ENCODE measurements around the gene PRDM4. TPM values are rescaled to one million over a fixed set of nuclear protein-coding genes. Genes with fewer than 3 reads are reported as not detected.
A peak's percentile ranks its signal among the peaks of the same experiment; 100 is the strongest.
"Not testable (repeated sequence)": the region's sequence is repeated elsewhere in the genome, so short reads cannot be mapped to it uniquely, and the experiment has no call there.

The PRDM4 gene
- polyA plus RNA-seq, 3 donors = 6.5 to 16.4 (median 7.0) TPM

GRCh38 chr12:107695772-107696171 is 65.2 kb downstream of the PRDM4 start:
- H3K4me3 ChIP-seq (replicated peaks in 1 of 3; ENCODE audit: low read depth in 2 of 3, low read length in 3 of 3); H3K9me3 Mint-ChIP-seq; H3K9ac ChIP-seq (ENCODE audit: insufficient read depth, low read length, poor library complexity, severe bottlenecking); DNase-seq; H3K27me3 ChIP-seq (ENCODE audit: control insufficient read depth in 2 of 2, insufficient read depth in 2 of 2, low read length in 2 of 2); H3K4me1 Mint-ChIP-seq; H3K27ac Mint-ChIP-seq; H3K79me2 ChIP-seq (ENCODE audit: insufficient read depth, low read length); H3K27ac ChIP-seq (ENCODE audit: low read depth in 1 of 2, low read length in 2 of 2); intact Hi-C loops (cut with micrococcal nuclease); H3K4me1 ChIP-seq (ENCODE audit: control insufficient read depth in 1 of 2, insufficient read depth in 2 of 2, low read length in 2 of 2); H2AFZ ChIP-seq (ENCODE audit: insufficient read depth, low read depth, low read length, poor library complexity, severe bottlenecking); H3K27me3 Mint-ChIP-seq (ENCODE audit: low read depth in 3 of 3); H3K4me3 Mint-ChIP-seq; H4K20me1 ChIP-seq (ENCODE audit: insufficient read depth, low read length); H3K9me3 ChIP-seq (replicated peaks in 1 of 2; ENCODE audit: control insufficient read depth in 1 of 2, insufficient read depth in 1 of 2, low read length in 2 of 2); H3K4me2 ChIP-seq (replicated peaks; ENCODE audit: extremely low read depth, low read length, poor library complexity, severe bottlenecking): not testable (repeated sequence)
- no CpG with 5 or more reads among the region's 2 CpGs for whole genome bisulfite sequencing (ENCODE audit: insufficient coverage)
- H3K36me3 Mint-ChIP-seq = peaks cover 80 to 93% of the 10 kb centered on the region in 2 donors
- H3K36me3 ChIP-seq (replicated peaks in 1 of 2; ENCODE audit: control insufficient read depth in 1 of 2, insufficient read depth in 2 of 2, low read length in 2 of 2) = peaks cover 91 to 100% of the 10 kb centered on the region in 2 donors
- peak; percentile 14 for TF ChIP-seq CTCF (IDR thresholded peaks at IDR 0.05)

- Histone ChIP-seq H3K9me3 (replicated peaks in 1 of 2; ENCODE audit: control insufficient read depth in 1 of 2, insufficient read depth in 1 of 2, low read length in 2 of 2) (no peaks in the 10 kb centered on the region), H3K4me2 (replicated peaks; ENCODE audit: extremely low read depth, low read length, poor library complexity, severe bottlenecking) (peak within 1 kb of the TSS; percentile 87), H3K27me3 (ENCODE audit: control insufficient read depth in 2 of 2, insufficient read depth in 2 of 2, low read length in 2 of 2) (no peaks in the 10 kb centered on the region), H3K27ac (ENCODE audit: low read depth in 1 of 2, low read length in 2 of 2) (peak within 1 kb of the TSS; percentile 65 to 96), H3K4me1 (ENCODE audit: control insufficient read depth in 1 of 2, insufficient read depth in 2 of 2, low read length in 2 of 2) (peaks cover 15 to 19% of the 10 kb centered on the region in 2 donors), H3K79me2 (ENCODE audit: insufficient read depth, low read length) (peaks cover 21% of the 10 kb centered on the region), H4K20me1 (ENCODE audit: insufficient read depth, low read length) (no peaks in the 10 kb centered on the region), H3K9ac (ENCODE audit: insufficient read depth, low read length, poor library complexity, severe bottlenecking) (peak within 1 kb of the TSS; percentile 94), H3K4me3 (replicated peaks in 1 of 3; ENCODE audit: low read depth in 2 of 3, low read length in 3 of 3) (peak within 1 kb of the TSS; percentile 67 to 90 (median 87)), H2AFZ (ENCODE audit: insufficient read depth, low read depth, low read length, poor library complexity, severe bottlenecking) (peak within 1 kb of the TSS; percentile 91), H3K36me3 (replicated peaks in 1 of 2; ENCODE audit: control insufficient read depth in 1 of 2, insufficient read depth in 2 of 2, low read length in 2 of 2) (peaks cover 23 to 25% of the 10 kb centered on the region in 2 donors)
- no peaks in the 10 kb centered on the region for H3K9me3 Mint-ChIP-seq
- DNase-seq = peak; percentile 96 to 98 (median 96)
- intact Hi-C loops (cut with micrococcal nuclease) = loop anchor here (5.0 kb wide), 1 partner anchor 77 kb away; the partner anchor contains the start of gene PRDM4 (in 2 of the 2)
- peaks cover 22 to 27% of the 10 kb centered on the region in 2 donors for H3K36me3 Mint-ChIP-seq
- peak within 1 kb of the TSS; percentile 90 to 94 for H3K4me3 Mint-ChIP-seq
- peaks cover 16% of the 10 kb centered on the region for H3K4me1 Mint-ChIP-seq
- under 1% methylated on average over 39 of the region's 51 CpGs for WGBS (ENCODE audit: insufficient coverage)
- peak within 1 kb of the TSS; percentile 94 to 98 (median 95) for H3K27ac Mint-ChIP-seq
- peaks cover 0 to 2% (median 0%) of the 10 kb centered on the region in 3 donors for H3K27me3 Mint-ChIP-seq (ENCODE audit: low read depth in 3 of 3)
- no peak for TF ChIP-seq CTCF (IDR thresholded peaks at IDR 0.05)
Measured at GRCh38 chr12:107685360-107686248, 75.3 kb downstream of the PRDM4 start, which contains the start of gene PWP1. PWP1 (plus strand) TSS chr12:107685799; CDS start chr12:107685900, 101 bp downstream.

Measured in CD14-positive monocyte (primary cell).